Measurements from ENCODE around the gene STIM1. TPM values are rescaled to one million over a fixed set of nuclear protein-coding genes. Genes with fewer than 3 reads are reported as not detected.

Gene STIM1
- total and polyA plus RNA-seq, 4 donors = 12.1 to 56.4 (median 41.2) TPM

DNA sequence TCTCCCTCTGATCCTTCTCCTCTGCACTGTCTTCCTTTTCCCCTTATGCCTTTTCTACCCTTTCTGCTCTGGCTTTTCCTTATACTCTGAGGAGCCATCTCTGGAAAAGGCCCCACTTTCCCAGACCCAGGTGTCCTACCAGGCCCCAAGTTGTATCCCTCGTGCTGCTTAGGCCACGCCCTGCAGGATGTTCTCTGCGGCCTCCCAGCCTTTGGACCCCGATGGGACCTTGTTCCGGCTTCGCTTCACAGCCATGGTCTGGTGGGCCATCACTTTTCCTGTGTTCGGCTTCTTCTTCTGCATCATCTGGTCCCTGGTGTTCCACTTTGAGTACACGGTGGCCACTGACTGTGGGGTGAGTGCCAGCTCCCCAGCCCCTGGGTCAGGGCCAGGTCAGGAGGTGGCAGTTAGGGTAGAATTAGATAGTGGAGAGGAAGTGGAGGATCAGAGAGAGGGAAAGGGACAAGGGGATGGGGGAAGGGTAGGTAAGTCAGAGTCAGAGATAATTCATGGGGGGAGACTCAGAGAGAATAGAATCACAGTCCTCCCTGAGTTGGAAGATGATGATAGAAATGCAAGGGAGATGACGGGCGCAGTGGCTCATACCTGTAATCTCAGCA, 38.2 kb upstream of the STIM1 start:
- Histone ChIP-seq H3K27me3 (ENCODE audit: control insufficient read depth in 3 of 3, insufficient read depth in 3 of 3, low read length in 2 of 3) (no peaks in the 10 kb centered on the region), H3K4me1 (ENCODE audit: control insufficient read depth in 5 of 5, insufficient read depth in 5 of 5, low read length in 5 of 5) (peaks cover 0 to 24% (median 7%) of the 10 kb centered on the region in 5 donors), H3K9ac (ENCODE audit: insufficient read depth in 1 of 2, low read length in 2 of 2) (no peak overlapping the region), H3K4me3 (no peak overlapping the region), H3K36me3 (ENCODE audit: control insufficient read depth in 4 of 4, insufficient read depth in 4 of 4, low read length in 4 of 4) (peaks cover 0 to 4% (median 0%) of the 10 kb centered on the region in 4 donors), H3K27ac (ENCODE audit: low read depth in 1 of 2, low read length in 1 of 2) (no peak overlapping the region), H3K9me3 (ENCODE audit: control insufficient read depth in 4 of 4, insufficient read depth in 3 of 4, low read length in 3 of 4) (no peaks in the 10 kb centered on the region)
- WGBS, 2 donors = 84 to 87% methylated on average over 10 of the region's 10 CpGs
- ATAC-seq (ENCODE audit: insufficient read depth, low FRiP score) (no peak), DNase-seq (no peak)
- TF ChIP-seq, protein P1, sequence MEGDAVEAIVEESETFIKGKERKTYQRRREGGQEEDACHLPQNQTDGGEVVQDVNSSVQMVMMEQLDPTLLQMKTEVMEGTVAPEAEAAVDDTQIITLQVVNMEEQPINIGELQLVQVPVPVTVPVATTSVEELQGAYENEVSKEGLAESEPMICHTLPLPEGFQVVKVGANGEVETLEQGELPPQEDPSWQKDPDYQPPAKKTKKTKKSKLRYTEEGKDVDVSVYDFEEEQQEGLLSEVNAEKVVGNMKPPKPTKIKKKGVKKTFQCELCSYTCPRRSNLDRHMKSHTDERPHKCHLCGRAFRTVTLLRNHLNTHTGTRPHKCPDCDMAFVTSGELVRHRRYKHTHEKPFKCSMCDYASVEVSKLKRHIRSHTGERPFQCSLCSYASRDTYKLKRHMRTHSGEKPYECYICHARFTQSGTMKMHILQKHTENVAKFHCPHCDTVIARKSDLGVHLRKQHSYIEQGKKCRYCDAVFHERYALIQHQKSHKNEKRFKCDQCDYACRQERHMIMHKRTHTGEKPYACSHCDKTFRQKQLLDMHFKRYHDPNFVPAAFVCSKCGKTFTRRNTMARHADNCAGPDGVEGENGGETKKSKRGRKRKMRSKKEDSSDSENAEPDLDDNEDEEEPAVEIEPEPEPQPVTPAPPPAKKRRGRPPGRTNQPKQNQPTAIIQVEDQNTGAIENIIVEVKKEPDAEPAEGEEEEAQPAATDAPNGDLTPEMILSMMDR (IDR thresholded peaks at IDR 0.05; ENCODE audit: control extremely low read depth, extremely low read depth) = no peak

- 98 to 99% methylated on average over 2 of the region's 2 CpGs for WGBS, 2 donors
- ATAC-seq (ENCODE audit: insufficient read depth, low FRiP score) = no peak
- no peaks in the 10 kb centered on the region for H3K27me3 ChIP-seq (ENCODE audit: control insufficient read depth in 3 of 3, insufficient read depth in 3 of 3, low read length in 2 of 3)
These were observed 34.5 kb upstream of the STIM1 start for GRCh38 chr11:3820971-3821370.

DNA sequence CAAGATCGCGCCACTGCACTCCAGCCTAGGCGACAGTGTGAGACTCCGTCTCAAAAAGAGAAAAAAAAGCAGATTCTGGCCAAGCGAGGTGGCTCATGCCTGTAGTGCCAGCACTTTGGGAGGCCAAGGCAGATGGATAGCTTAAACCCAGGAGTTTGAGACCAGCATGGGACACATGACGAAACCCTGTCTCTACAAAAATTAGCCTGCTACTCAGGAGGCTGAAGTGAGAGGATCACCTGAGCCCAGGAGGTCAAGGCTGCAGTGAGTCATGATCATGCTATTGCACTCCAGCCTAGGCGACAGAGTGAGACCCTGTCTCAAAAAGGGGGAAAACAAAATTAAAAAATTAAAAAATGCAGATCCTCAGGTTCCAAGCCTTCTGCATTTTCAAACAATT, 33.2 kb upstream of the STIM1 start:
- Histone ChIP-seq H3K9me3 (ENCODE audit: control insufficient read depth in 4 of 4, insufficient read depth in 3 of 4, low read length in 3 of 4) (no peaks in the 10 kb centered on the region), H3K4me3 (no peak overlapping the region), H3K27ac (ENCODE audit: low read depth in 1 of 2, low read length in 1 of 2) (no peak overlapping the region), H3K4me1 (ENCODE audit: control insufficient read depth in 5 of 5, insufficient read depth in 5 of 5, low read length in 5 of 5) (peaks cover 0 to 4% (median 0%) of the 10 kb centered on the region in 5 donors), H3K27me3 (ENCODE audit: control insufficient read depth in 3 of 3, insufficient read depth in 3 of 3, low read length in 2 of 3) (no peaks in the 10 kb centered on the region), H3K9ac (ENCODE audit: insufficient read depth in 1 of 2, low read length in 2 of 2) (no peak overlapping the region), H3K36me3 (ENCODE audit: control insufficient read depth in 4 of 4, insufficient read depth in 4 of 4, low read length in 4 of 4) (peaks cover 4 to 19% (median 7%) of the 10 kb centered on the region in 4 donors)
- DNase-seq (no peak), ATAC-seq (ENCODE audit: insufficient read depth, low FRiP score) (no peak)
- WGBS, 2 donors = 94% methylated on average over 5 to 7 of the region's 7 CpGs
- TF ChIP-seq, protein P1 (IDR thresholded peaks at IDR 0.05; ENCODE audit: control extremely low read depth, extremely low read depth) = no peak

More at GRCh38 chr11:3820971-3821370, 34.5 kb upstream of the STIM1 start:
- H3K9ac ChIP-seq (ENCODE audit: insufficient read depth in 1 of 2, low read length in 2 of 2) = no peak overlapping the region
- no peak overlapping the region for H3K4me3 ChIP-seq
- H3K9me3 ChIP-seq (ENCODE audit: control insufficient read depth in 4 of 4, insufficient read depth in 3 of 4, low read length in 3 of 4) = no peaks in the 10 kb centered on the region
- no peak for DNase-seq
- TF ChIP-seq, protein P1 (IDR thresholded peaks at IDR 0.05; ENCODE audit: control extremely low read depth, extremely low read depth) = no peak
- peaks cover 0 to 16% (median 0%) of the 10 kb centered on the region in 5 donors for H3K4me1 ChIP-seq (ENCODE audit: control insufficient read depth in 5 of 5, insufficient read depth in 5 of 5, low read length in 5 of 5)
- H3K36me3 ChIP-seq (ENCODE audit: control insufficient read depth in 4 of 4, insufficient read depth in 4 of 4, low read length in 4 of 4) = peaks cover 0 to 11% (median 8%) of the 10 kb centered on the region in 4 donors
- no peak overlapping the region for H3K27ac ChIP-seq (ENCODE audit: low read depth in 1 of 2, low read length in 1 of 2)
